Stimulated activated naive CD4-positive, alpha-beta T cell treated with Interleukin-2 at 50 U/mL for 16 hours (primary cell): ENCODE data around the gene SMOC1.

Experiments used
- DNase-seq: peaks from one replicate; lab custom pipeline; 2025; lab: John Stamatoyannopoulos, UW

SMOC1 gene

DNA sequence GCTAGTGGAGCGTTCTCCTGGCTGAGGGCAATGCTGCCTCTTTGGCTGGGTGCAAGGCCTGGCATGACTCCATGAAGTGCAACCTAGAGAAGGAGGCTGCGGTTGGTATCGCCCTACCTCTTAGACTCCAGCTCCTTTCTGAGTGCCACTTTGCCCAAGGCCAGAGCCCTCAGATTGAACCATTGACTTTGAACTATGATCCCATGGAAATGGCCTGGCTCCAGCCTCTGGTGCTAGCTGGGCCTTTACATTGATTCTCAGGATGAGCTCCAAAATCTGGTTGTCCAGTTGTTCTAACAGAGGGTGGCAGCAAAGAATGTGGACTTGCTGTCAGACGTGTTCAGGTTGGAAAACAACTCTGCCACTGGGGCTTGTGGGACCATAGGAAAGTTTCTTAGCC is 16.1 kb upstream of the SMOC1 start:
- DNase-seq: no peak

DNA sequence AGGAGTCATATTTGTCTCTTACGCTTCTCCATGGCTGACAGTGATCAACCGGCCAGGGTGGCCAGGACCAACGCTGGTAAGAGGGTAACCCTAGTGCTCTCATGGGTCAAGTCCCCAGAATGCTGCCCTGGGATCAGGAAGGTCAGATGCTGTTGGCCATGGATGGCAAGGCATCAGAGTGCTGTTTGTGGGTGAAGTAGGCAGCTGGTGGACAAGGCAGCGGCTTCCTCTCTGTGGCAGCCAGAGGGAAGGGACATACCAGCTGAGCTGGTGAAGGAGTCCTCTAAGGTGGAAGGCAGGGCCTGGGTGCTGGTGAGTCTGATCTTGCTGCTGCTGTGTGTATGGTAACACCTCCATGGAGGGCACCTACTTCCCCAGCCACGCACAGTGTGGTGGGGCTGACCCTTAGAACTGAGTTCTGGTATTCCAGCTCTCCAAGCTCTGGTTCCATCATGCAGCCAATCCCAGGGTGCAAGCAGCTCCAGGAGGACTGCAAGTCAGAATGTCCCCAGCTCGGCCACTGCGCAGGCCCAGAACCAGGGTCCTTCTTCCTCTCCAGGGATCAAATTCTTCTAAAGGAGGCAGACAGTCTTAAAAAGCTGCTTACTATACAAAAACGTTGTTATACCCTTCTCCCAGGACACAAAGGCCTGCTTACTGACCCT is 13.4 kb upstream of the SMOC1 start:
- no peak for DNase-seq

DNA sequence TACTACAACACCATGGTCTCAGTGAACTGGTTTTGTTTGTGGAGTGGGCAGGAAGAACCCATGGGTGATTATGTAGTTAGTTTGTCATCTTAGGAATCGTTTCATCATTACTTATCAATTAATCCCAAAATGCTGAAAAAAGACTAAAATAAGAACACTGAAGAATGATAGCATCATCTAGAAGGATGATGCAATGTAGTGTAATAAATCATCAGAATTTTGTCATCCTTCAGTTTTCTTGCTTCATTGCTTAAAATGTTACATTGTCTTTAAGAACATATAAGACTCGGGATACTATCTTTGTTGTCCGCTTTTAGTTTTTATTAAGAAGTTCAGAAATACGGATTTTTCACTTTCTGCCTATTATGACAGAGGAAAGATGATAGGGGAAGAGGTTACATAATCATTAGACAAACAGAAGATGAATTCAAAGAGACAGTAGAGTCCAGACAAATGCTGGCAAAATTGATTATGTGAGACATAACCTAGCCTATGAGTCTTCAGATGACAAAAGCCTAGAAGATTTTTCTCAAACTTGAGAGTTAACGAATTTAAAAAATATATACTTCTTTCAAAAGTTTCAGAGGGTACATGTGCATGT is 10.8 kb upstream of the SMOC1 start:
- DNase-seq: no peak

DNA sequence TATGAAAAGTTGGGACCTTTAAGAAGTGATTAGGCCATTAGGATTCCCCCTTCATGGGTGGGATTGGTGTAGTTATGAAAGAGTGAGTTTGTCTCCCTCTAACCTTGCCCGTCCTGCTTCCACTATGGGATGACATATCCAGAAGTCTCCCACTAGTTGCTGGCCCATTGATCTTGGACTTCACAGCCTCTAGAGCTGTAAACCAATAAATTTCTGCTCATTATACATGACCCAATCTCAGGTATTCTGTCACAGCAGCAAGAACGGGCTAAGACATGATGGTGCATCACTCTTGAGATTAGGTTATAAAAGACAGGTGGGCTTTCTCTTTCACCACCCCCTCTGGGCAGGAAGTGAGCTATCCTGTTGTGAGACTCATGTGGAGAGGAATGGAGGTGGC is 8.6 kb upstream of the SMOC1 start:
- no peak for DNase-seq

DNA sequence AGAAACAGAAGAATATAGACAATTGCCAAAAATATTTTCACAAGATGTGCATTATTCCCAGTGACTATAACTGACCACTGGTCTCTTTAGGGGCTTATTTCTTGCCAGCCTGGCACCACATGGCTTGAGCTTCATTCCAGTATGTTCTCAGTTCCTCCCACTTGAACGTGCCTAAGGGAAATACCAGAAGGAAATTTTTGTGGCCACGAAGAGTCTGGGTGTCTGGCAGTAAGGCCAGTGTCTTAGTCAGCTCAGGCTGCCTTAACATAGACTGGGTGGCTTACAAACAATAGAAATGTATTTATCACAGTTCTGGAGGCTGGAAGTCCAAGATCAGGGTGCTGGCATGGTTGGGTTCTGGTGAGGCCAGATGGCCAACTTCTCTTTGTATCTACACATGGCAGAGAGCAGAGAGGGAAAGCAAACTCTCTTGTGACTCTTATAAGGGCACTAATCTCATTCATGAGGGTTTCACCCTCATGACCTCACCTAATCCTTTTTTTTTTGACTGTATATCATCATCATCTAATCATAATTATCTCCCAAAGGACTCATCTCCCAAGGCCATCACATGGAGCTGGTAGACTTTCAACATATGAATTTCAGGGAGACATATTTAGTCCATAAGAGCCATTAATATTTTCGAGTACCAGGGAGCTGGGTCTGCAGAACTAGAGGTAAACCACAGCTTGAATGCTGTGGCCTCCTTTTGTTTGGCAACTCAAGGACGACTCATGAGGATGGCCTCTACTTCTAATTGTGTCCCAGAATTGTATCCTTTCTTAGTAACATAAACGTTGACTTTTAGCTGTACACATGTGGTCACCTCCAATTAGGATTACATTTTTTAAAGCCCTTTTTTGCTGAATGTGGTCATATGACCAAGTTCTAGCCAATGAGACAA is 5.1 kb upstream of the SMOC1 start:
- DNase-seq: no peak

DNA sequence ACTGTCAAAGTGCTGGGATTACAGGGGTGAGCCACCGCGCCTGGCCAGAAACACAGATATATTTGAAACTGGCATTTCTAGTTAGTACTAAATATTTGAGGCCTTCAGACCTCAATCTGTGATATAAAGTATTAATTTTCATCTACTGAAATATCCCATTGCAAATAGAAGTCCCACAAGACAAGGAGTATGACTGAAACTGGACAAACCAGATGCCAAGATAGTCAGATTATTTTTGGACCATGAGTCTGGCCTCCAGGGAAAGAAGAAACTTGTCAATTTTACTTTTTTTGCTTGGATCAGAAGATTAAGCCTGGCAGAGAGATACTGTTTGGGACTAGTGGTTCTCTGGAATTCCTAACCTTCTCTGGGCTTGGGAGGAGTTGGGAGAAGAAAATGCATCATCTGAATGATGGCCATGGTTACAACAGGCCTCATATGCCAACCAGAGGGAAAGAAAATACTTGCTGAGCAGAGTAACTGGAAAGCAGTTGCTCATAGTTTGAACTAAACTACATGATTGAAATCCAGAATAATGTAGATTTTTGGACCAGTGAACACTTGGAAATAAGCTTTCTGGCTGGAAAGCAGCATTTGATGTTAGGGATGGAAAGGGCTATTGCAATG is 2.9 kb upstream of the SMOC1 start:
- DNase-seq: no peak

DNA sequence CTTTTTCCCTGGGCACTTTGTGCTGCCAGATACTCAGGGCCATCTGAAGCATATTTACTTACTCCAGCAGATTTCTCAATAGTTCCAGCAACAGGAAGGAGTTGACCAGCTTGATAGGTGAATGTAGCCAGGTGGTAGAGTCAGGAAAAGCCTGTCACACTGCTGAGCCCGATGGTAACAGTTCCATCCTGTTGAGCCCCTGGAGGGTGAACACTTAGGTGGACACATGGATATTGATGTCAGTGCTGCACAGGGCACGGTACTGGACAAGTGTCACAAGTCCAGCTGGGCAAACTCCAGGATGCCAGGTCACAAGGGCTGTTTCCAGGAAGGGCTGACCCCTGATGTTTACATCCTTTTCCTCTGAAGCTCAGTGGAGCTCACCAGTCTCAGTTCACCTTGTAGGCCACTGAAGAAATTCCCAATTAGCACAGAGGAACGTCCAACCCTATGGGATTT is 2.3 kb upstream of the SMOC1 start:
- DNase-seq: no peak

DNA sequence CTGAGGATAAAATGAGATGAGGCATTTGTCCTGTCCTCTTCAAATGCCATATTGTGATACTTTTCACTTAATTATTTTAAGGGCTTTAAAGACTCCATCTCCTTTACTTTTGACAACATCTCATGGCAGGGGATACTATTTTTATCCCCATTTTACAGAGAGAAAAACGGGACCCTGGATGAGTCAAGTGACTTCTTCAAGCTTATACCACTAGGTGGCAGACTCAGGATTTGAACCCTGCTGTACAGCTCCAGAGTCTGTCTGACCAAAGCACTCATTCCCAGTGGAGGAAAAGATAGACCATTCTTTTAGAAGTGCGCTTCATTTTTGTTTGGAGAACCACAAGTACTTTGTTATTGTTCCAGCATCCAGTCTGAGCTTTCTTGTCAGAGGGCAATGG is 1.7 kb upstream of the SMOC1 start:
- DNase-seq: no peak

DNA sequence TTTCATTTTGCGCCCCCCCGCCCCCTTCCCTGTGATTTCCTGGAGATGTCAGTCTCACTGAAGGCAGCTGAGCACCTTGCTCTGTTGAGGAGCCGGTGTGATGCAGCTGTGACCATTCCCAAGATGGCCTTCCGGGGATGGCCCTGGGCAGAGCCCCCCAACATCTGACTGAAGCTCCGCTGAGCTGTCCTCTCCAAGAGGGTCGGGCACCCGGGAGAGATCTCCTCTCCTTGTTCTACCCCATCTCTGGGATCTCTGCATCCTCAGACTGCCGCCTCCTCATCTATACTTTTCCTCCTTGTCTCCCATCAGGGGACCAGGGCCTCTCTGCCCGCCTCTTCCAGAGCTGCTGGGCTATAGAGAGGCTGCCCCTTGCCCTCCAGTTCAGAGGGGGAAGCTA is 965 bp upstream of the SMOC1 start:
- no peak for DNase-seq

DNA sequence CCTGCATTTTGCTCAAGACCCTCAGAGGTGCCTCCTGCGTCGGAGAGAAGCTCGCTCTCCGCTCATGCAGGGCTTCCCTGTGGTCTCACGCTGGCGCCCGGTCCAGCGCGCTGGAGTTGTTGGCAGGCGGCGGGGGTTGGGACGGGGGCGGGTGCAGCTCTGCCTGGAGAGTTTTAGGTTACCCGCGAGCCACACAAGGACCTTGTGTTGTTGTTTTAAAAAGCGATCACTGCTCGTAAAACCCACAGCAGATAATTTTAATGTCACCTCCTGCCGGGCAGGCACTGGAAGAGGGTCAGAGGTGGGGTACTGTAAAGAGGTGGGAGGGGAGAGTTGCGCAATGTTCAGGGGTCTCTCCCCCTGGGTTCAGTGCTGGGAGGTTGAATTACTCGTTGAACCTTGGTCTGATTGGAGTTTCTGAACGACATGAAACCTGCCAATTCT is 850 bp downstream of the SMOC1 start:
- DNase-seq: no peak

DNA sequence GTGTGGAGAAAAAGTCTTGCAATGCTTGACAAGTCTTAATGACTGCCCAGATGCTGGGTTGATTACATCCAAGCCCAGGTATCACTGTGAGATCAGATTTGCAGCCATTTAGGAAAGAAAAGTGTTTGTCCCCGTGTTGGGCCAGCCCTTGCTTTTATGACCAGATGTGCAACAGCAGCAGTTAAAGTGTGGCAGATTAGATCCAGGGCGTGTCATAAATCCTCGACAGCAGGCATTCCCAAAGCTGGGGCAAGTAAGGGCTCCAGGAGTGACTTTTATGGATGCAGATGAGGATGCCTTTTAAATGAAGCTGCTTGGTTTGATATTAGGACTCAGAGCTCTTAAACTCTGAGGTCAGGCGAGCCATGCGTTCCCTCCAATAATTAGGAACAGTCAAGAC is 1.7 kb downstream of the SMOC1 start:
- DNase-seq: no peak

DNA sequence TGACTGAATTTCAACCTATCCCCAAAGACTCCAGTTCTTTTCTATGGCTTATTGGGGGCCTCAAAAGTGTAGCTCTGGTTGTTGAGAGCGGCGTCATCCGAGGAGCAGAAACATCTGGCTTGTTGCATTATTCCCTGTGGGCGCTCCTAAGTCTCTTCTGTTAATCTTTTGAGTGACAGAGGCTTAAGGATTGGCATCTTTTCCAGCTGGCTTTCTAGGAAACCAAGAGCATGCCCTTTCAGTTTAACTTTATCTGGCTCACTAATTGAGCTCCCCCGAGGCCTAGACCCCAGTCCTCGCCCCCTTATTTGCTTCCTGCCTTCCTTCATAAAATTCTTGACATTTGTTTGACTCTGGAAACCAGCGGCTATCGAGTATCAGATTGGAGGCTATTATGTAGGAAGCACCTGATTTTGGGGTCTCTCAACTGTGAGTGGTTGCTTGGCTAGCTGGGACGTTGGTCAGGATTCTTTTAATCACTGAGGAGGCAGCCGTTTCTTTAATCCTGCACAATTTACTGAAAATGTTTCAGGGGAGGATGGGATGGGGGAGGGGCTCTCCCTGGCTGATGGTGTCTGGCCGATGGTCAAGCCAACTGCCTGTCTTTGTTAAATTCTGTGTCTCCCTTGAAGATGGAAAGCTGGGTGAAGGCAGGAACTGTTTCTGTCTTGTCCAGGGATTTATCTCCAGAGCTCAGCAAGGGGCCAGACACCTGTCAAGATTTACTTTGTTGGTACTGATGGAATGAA is 3.1 kb downstream of the SMOC1 start:
- DNase-seq: no peak

DNA sequence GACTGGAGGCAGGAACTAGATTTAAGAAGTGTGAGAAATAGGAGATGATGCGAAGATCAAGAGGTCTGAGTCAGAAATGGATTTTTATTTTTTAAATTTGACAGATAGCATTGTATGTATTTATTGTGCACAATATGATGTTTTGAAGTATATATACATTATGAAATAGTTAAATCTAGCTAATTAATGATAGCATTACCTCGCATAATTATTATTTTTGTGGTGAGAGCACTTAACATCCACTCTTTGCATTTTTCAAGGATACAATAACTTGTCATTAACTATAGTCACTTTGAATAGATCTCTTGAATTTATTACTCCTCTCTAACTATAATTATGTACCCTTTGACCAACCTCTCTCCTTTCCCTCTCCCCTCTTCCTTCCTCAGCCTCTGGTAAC is 3.7 kb downstream of the SMOC1 start:
- no peak for DNase-seq

DNA sequence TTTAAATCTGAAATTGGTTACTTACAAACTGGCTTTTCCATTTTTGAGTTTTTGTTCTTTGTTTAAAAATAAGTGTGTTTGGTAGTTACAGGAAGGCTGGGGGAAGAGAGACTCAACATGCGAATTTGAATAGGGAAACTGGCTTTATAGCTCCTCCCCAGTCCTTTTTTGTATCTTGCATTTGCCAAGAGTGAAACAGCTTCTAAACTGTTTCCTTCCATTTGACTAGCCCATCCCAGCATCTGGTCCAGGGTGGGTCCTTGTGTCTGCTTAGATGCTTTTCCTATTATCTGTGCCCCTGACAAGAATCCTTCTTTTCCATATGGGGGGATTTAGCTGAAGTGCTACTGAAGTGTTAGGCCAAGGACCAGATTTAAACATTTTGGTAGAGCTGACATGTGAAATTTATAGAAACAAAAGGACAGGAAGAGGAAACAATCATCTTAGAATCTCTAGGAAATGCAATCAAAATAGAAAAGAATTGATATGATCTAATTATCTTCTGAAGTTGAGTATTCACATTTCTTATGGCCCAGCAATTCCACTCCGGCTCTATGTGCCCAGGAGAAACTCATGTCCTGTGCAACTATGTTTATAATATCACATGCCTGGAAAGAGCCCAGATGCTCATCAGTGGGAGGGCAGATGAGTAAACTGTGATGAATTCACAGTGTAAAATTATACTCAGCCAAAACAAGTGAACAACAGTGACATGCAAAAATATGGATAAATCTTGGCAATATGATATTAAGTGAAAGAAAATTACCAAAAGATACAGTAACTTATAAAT is 7.4 kb downstream of the SMOC1 start:
- DNase-seq: no peak

DNA sequence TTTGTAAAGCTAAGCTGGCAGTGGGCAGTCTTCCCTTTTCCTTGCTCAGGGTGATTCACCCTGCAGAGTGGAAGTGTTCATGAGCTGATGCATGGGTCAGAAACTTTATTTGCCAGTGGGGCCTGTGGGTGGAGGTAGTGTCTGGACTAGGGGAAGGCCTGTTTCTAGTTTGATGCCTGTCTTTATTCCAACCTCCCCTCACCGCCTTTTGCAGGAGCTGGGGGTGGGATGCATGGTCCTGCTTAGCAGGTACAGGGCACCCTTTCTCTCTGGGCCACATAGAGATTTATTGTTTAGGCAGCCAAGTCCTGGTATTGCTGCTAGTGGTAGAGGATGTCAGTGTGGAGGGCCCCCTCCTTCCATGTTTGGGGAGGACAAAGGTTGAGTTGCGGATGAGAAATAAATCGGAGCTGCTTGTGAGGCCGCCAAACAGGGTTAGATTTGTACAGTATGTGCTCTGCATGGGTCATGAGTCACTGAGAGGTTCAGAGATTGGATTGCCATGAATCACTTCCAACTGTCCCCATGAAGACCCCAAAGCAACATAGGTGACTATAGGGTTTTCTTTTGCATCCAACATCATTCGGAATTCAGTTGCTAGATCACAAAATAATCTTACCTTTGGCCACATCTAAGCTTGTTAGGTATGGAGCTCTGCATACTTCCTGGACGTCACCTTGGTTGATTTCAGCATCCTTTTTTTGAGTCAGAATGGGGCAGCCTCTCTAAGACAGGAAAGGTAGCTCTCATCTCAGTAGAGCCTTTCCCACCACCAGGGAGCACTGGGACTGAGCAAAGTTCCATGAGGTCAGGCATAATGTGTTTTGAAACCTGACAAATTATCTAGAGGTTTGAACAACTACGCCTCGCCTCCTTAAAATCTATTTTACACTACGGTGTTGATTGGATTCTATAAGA is 8.8 kb downstream of the SMOC1 start:
- no peak for DNase-seq

DNA sequence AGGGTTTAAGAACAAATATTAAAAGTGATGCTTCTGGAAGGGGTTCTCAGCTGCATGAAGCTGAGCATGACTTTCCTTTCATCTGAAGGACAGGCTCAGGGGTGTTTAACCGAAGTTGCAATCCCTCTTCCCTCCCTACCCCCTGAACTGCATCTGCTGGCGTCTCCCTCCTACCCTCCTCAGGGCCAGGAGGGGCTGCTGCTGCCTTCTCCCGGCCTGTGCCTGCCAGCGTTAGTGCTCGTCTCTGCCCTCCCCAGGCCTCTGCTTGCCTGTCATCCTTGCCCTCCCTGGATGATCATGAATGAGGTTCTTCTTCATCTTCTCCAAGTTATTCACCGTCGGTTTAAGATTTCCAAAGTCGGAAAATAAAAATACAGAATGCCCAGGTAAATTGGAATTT is 12.2 kb downstream of the SMOC1 start:
- no peak for DNase-seq

DNA sequence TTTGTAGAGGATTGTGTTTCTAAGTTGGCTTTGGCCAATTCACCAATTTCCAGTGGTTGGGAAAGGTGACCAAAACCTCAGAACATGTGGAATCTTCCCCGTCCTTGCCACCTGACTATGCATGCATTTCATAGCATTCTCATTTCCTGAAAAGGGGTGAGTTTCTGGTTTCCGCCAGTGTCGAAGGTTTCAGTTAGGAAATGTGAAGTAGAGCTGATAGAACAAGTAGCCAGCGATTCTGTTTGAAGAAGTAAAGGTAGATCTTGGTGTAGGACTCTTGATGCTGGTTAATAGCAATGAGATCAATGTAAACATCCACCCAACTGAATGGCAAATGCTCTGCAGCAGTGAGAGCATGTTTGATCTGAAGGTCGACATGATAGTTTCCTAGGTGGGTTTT is 15.9 kb downstream of the SMOC1 start:
- no peak for DNase-seq

DNA sequence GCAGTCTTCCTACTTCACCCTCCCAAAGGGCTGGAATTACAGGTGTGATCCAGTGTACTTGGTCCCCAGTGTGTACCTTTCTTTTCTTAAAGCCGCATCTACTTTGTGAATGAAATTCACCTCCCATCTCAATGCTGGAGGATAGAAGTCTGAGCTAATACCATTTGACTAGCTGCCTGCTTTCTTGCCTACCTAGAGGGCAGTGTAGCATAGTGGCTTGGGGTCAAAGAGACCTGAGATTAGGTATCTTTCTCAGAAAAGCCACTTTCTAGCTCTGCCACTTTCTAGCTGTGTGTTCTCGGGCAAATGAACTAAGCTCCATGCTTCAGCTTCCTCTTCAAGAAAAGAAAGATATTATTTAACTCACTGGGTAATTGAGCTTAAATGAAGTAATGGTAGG is 16.9 kb downstream of the SMOC1 start:
- DNase-seq: no peak

DNA sequence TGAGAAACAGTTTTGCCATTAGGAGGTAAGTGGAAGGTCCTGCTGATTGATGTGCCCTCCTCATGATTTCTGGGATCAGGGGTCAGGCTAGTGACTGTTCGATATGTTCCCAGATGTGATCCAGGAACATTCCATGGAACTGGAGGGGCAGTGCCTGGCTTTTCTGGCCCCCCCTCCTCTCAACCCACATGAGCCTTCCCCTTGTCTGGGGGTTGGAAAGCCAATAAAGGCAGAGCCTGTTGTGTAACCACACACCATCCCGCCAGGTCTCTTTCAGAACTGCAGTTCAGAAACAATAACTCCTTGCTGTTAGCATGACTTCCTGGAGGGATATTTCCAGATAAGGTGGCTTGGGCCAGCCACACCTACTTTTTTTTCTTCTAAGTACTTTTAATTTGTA is 17.8 kb downstream of the SMOC1 start:
- no peak for DNase-seq

DNA sequence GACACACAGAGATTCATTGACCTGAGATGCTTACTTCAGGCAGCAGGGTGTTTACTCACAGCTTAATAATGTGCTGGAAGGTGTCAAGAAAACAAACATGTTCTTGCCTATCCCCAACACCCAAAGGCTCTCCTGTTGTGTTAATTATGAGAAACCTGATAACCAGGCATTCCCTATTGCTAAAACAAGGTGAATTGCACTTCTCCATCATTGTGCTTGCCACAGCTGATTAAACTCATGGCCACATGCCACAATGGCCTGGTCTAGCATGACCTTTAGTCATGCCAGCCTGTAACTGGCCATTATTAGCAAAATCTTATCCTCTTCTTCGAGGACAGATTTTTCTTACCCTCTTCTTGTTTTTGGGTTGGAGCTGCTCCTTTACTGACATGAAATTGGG is 21.4 kb downstream of the SMOC1 start:
- no peak for DNase-seq
